Gastroesophageal sphincter (tissue), 3 donors: ENCODE data around the gene CNTNAP2.

Experiments used
- CTCF ChIP-seq, 4 experiments: fragments of 200-600 bp in 2 of 4; fragments of 450-650 bp in 2 of 4; sonication (generic) in 1 of 4; IDR thresholded peaks; one replicate each; pipeline ENCODE4 v1.5.1; 2017 to 2019; ENCODE audit warnings: antibody characterized with exemption in 4 of 4, mild to moderate bottlenecking in 2 of 4, moderate library complexity in 2 of 4
- EP300 ChIP-seq: sonication (generic); formaldehyde crosslinking; IDR thresholded peaks from one replicate; pipeline ENCODE4 v1.6.1; 2017; ENCODE audit warnings: antibody characterized with exemption, mild to moderate bottlenecking
- POLR2AphosphoS5 ChIP-seq: sonication (generic); formaldehyde crosslinking; IDR thresholded peaks from one replicate; pipeline ENCODE4 v1.6.1; 2017; ENCODE audit warnings: antibody characterized with exemption

GRCh38 chr7:148144827-148145226 lies 2028.2 kb downstream of the CNTNAP2 start:
- no peak for TF ChIP-seq CTCF (IDR thresholded peaks at IDR 0.05)
- TF ChIP-seq EP300, result no peak
- no peak for TF ChIP-seq POLR2AphosphoS5
